ENCODE data around the gene LNP1.
"Not testable (repeated sequence)": the region's sequence is repeated elsewhere in the genome, so short reads cannot be mapped to it uniquely, and the experiment has no call there.

LNP1 gene

GRCh38 chr3:100400780-100401673 lies at the start of gene LNP1, which contains the start of gene TOMM70:
Gene LNP1 (plus strand): TSS chr3:100401539. CDS start chr3:100429730, 28,191 bp downstream.
Gene TOMM70 (minus strand): TSS chr3:100401089. CDS start chr3:100400949, 140 bp downstream.
- Mint-ChIP-seq H3K4me1 (peaks cover 21% of the 10 kb centered on the region), H3K27ac (peak within 1 kb of the TSS; percentile 91), H3K4me3 (peak within 1 kb of the TSS; percentile 98), H3K36me3 (peaks cover 5% of the 10 kb centered on the region), H3K27me3 (no peaks in the 10 kb centered on the region), H3K9me3 (no peaks in the 10 kb centered on the region)
- DNase-seq (ENCODE audit: low spot score in 2 of 2): peak; percentile 82 to 83
- peak; percentile 85 for ATAC-seq (ENCODE audit: low read depth)

GRCh38 chr3:100351770-100352169 lies 49.6 kb upstream of the LNP1 start:
- H3K36me3 Mint-ChIP-seq: peaks cover 43% of the 10 kb centered on the region

GRCh38 chr3:100352296-100353231 lies 48.8 kb upstream of the LNP1 start:
- ATAC-seq (ENCODE audit: low read depth) (no peak), DNase-seq (ENCODE audit: low spot score in 2 of 2) (no peak)
- H3K4me3 Mint-ChIP-seq: no peak overlapping the region
- H3K4me1 Mint-ChIP-seq: no peaks in the 10 kb centered on the region
- H3K27me3 Mint-ChIP-seq: no peaks in the 10 kb centered on the region
- peaks cover 2% of the 10 kb centered on the region for H3K9me3 Mint-ChIP-seq
- peaks cover 40% of the 10 kb centered on the region for H3K36me3 Mint-ChIP-seq
- no peak overlapping the region for H3K27ac Mint-ChIP-seq

More at GRCh38 chr3:100351770-100352169, 49.6 kb upstream of the LNP1 start:
- H3K27ac Mint-ChIP-seq; H3K4me1 Mint-ChIP-seq; DNase-seq (ENCODE audit: low spot score in 2 of 2); ATAC-seq (ENCODE audit: low read depth); H3K4me3 Mint-ChIP-seq; H3K27me3 Mint-ChIP-seq; H3K9me3 Mint-ChIP-seq: not testable (repeated sequence)

- peak overlapping the region; percentile 38 for H3K27ac Mint-ChIP-seq
- H3K9me3 Mint-ChIP-seq: peaks cover 2% of the 10 kb centered on the region
- H3K4me1 Mint-ChIP-seq: no peaks in the 10 kb centered on the region
- no peaks in the 10 kb centered on the region for H3K27me3 Mint-ChIP-seq
- DNase-seq (ENCODE audit: low spot score in 2 of 2): no peak
- H3K36me3 Mint-ChIP-seq: peaks cover 25% of the 10 kb centered on the region
- ATAC-seq (ENCODE audit: low read depth): no peak
- H3K4me3 Mint-ChIP-seq: no peak overlapping the region
Measured at GRCh38 chr3:100354850-100355249, 46.5 kb upstream of the LNP1 start.

- Mint-ChIP-seq H3K27me3 (no peaks in the 10 kb centered on the region), H3K4me3 (no peak overlapping the region), H3K36me3 (peaks cover 24% of the 10 kb centered on the region), H3K9me3 (peaks cover 2% of the 10 kb centered on the region), H3K27ac (peak overlapping the region; percentile 14), H3K4me1 (no peaks in the 10 kb centered on the region)
- DNase-seq (ENCODE audit: low spot score in 2 of 2): no peak
- no peak for ATAC-seq (ENCODE audit: low read depth)
Measured at GRCh38 chr3:100358413-100358812, 42.9 kb upstream of the LNP1 start.

GRCh38 chr3:100359035-100359434 lies 42.3 kb upstream of the LNP1 start:
- Mint-ChIP-seq H3K4me1 (no peaks in the 10 kb centered on the region), H3K9me3 (peaks cover 2% of the 10 kb centered on the region), H3K27me3 (no peaks in the 10 kb centered on the region), H3K36me3 (peaks cover 28% of the 10 kb centered on the region), H3K4me3 (no peak overlapping the region), H3K27ac (peak overlapping the region; percentile 14)
- no peak for ATAC-seq (ENCODE audit: low read depth)
- no peak for DNase-seq (ENCODE audit: low spot score in 2 of 2)

- no peaks in the 10 kb centered on the region for H3K4me1 Mint-ChIP-seq
- no peaks in the 10 kb centered on the region for H3K27me3 Mint-ChIP-seq
- peaks cover 2% of the 10 kb centered on the region for H3K9me3 Mint-ChIP-seq
- no peak for ATAC-seq (ENCODE audit: low read depth)
- H3K27ac Mint-ChIP-seq: no peak overlapping the region
- no peak for DNase-seq (ENCODE audit: low spot score in 2 of 2)
- H3K36me3 Mint-ChIP-seq: peaks cover 34% of the 10 kb centered on the region
- no peak overlapping the region for H3K4me3 Mint-ChIP-seq
Measured at GRCh38 chr3:100360757-100361496, 40.4 kb upstream of the LNP1 start.

- DNase-seq (ENCODE audit: low spot score in 2 of 2): no peak
- Mint-ChIP-seq H3K36me3 (peaks cover 32% of the 10 kb centered on the region), H3K27me3 (no peaks in the 10 kb centered on the region), H3K27ac (no peak overlapping the region), H3K4me1 (no peaks in the 10 kb centered on the region), H3K4me3 (no peak overlapping the region), H3K9me3 (peaks cover 2% of the 10 kb centered on the region)
- no peak for ATAC-seq (ENCODE audit: low read depth)
Measured at GRCh38 chr3:100361897-100362296, 39.4 kb upstream of the LNP1 start.

- Mint-ChIP-seq H3K27me3 (no peaks in the 10 kb centered on the region), H3K4me3 (no peak overlapping the region), H3K9me3 (peaks cover 2% of the 10 kb centered on the region), H3K36me3 (peaks cover 33% of the 10 kb centered on the region), H3K27ac (no peak overlapping the region), H3K4me1 (no peaks in the 10 kb centered on the region)
- DNase-seq (ENCODE audit: low spot score in 2 of 2) (no peak), ATAC-seq (ENCODE audit: low read depth) (no peak)
Measured at GRCh38 chr3:100364421-100364820, 36.9 kb upstream of the LNP1 start.

- DNase-seq (ENCODE audit: low spot score in 2 of 2) (no peak), ATAC-seq (ENCODE audit: low read depth) (no peak)
- peaks cover 34% of the 10 kb centered on the region for H3K36me3 Mint-ChIP-seq
- H3K4me1 Mint-ChIP-seq: no peaks in the 10 kb centered on the region
- H3K27me3 Mint-ChIP-seq: no peaks in the 10 kb centered on the region
- no peak overlapping the region for H3K27ac Mint-ChIP-seq
- H3K4me3 Mint-ChIP-seq: no peak overlapping the region
- peaks cover 2% of the 10 kb centered on the region for H3K9me3 Mint-ChIP-seq
Measured at GRCh38 chr3:100366424-100366823, 34.9 kb upstream of the LNP1 start.

GRCh38 chr3:100368441-100368840 lies 32.9 kb upstream of the LNP1 start:
- peaks cover 22% of the 10 kb centered on the region for H3K36me3 Mint-ChIP-seq

GRCh38 chr3:100370756-100371155 lies 30.6 kb upstream of the LNP1 start:
- Mint-ChIP-seq H3K27me3 (no peaks in the 10 kb centered on the region), H3K9me3 (no peaks in the 10 kb centered on the region), H3K27ac (peak overlapping the region; percentile 41), H3K4me1 (no peaks in the 10 kb centered on the region), H3K4me3 (no peak overlapping the region), H3K36me3 (peaks cover 7% of the 10 kb centered on the region)
- DNase-seq (ENCODE audit: low spot score in 2 of 2) (no peak), ATAC-seq (ENCODE audit: low read depth) (no peak)

More at GRCh38 chr3:100368441-100368840, 32.9 kb upstream of the LNP1 start:
- no peak overlapping the region for H3K4me3 Mint-ChIP-seq
- no peaks in the 10 kb centered on the region for H3K4me1 Mint-ChIP-seq
- H3K27me3 Mint-ChIP-seq: no peaks in the 10 kb centered on the region
- no peak overlapping the region for H3K27ac Mint-ChIP-seq
- H3K9me3 Mint-ChIP-seq: no peaks in the 10 kb centered on the region
- DNase-seq (ENCODE audit: low spot score in 2 of 2) (no peak), ATAC-seq (ENCODE audit: low read depth) (no peak)

GRCh38 chr3:100374521-100374920 lies 26.8 kb upstream of the LNP1 start:
- Mint-ChIP-seq H3K9me3 (no peaks in the 10 kb centered on the region), H3K4me1 (no peaks in the 10 kb centered on the region), H3K4me3 (no peak overlapping the region), H3K27ac (no peak overlapping the region), H3K36me3 (peaks cover 10% of the 10 kb centered on the region), H3K27me3 (no peaks in the 10 kb centered on the region)
- DNase-seq (ENCODE audit: low spot score in 2 of 2): no peak
- ATAC-seq (ENCODE audit: low read depth): no peak
